Duodenal mucosa (tissue), 2 donors: ENCODE measurements around the gene PRDM7.
A peak's percentile ranks its signal among the peaks of the same experiment; 100 is the strongest.
"Not testable (repeated sequence)": the region's sequence is repeated elsewhere in the genome, so short reads cannot be mapped to it uniquely, and the experiment has no call there.

Experiments
- H3K27ac ChIP-seq: one replicate; pipeline ENCODE4 v1.7.0; 2013; ENCODE audit warnings: low read depth, low read length
- H3K27me3 ChIP-seq, 2 donors: one replicate each; pipeline ENCODE4 v1.7.0; 2013; ENCODE audit warnings: low read length in 2 of 2, control low read depth in 1 of 2; ENCODE audit not compliant: insufficient read depth in 2 of 2, control insufficient read depth in 1 of 2
- H3K36me3 ChIP-seq, 2 donors: one replicate each; pipeline ENCODE4 v1.7.0; 2013; ENCODE audit warnings: low read length in 2 of 2, control low read depth in 1 of 2; ENCODE audit not compliant: insufficient read depth in 2 of 2, control insufficient read depth in 1 of 2
- H3K4me1 ChIP-seq, 2 donors: one replicate each; pipeline ENCODE4 v1.7.0; 2013; ENCODE audit warnings: low read length in 2 of 2, control low read depth in 1 of 2; ENCODE audit not compliant: insufficient read depth in 2 of 2, control insufficient read depth in 1 of 2
- H3K4me3 ChIP-seq, 2 donors: one replicate each; pipeline ENCODE4 v1.7.0; 2013; ENCODE audit warnings: low read length in 2 of 2, low read depth in 1 of 2
- H3K9ac ChIP-seq, 2 donors: one replicate each; pipeline ENCODE4 v1.7.0; 2013; ENCODE audit warnings: low read length in 2 of 2, low read depth in 1 of 2
- H3K9me3 ChIP-seq, 2 donors: one replicate each; pipeline ENCODE4 v1.7.0; 2013; ENCODE audit warnings: low read length in 2 of 2, control low read depth in 1 of 2; ENCODE audit not compliant: control insufficient read depth in 1 of 2

The PRDM7 gene

DNA sequence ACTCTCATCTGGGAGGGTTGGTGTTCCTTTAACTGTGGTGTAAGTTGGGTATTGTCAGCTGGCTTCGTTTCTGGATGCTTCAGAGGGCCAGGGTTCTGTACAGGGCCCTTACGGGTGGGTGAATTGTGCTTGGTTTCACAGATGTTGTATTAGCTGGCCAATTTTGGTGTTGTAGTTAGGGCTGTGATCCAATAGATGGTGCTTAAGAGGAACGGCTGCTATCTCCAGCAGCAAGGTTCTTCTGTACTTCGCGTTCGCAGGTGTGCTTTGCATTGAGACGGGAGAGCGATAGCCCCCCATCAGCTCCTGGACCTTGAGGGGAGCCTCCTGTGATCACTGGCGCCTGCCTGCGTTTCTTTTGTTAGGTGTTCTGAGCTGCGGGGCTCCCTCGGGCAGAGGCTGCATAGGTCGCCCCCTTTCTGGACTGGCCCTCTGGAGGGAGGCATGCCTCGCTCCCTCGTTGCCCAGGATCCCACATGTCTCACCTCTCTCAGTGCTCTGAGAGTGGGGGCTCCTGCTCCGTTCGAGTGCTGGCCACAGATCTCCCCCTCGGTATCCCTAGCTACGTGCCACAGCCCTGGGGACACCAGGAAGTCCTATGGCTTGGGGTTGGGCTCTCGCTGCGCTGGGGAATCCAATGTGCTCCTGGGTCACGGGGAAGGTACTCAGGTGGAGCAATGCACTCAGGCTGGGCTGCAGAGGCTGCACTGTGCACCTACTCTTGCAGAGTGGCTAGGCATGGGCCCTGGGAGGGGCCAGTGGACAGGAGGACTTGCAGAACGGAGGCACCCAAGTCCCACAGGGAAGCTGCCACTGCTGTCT lies 837 bp upstream of the PRDM7 start:
- Histone ChIP-seq H3K4me3 (peak overlapping the region; percentile 62 to 71), H3K9me3 (no peaks in the 10 kb centered on the region), H3K27me3 (no peaks in the 10 kb centered on the region), H3K4me1 (peaks cover 8 to 16% of the 10 kb centered on the region in 2 donors), H3K9ac (peak overlapping the region; percentile 45 to 64), H3K27ac (no peak overlapping the region), H3K36me3 (no peaks in the 10 kb centered on the region)

GRCh38 chr16:90072442-90073105 lies 4.6 kb downstream of the PRDM7 start:
- Histone ChIP-seq H3K4me1 (peaks cover under 1 to 7% of the 10 kb centered on the region in 2 donors), H3K4me3 (no peak overlapping the region), H3K36me3 (no peaks in the 10 kb centered on the region), H3K9me3 (no peaks in the 10 kb centered on the region), H3K27me3 (no peaks in the 10 kb centered on the region), H3K27ac (no peak overlapping the region), H3K9ac (no peak overlapping the region)

- H3K27ac ChIP-seq = no peak overlapping the region
These were observed 6.7 kb downstream of the PRDM7 start for GRCh38 chr16:90070440-90070839.

GRCh38 chr16:90061437-90061836 lies 15.7 kb downstream of the PRDM7 start:
- H3K36me3 ChIP-seq = no peaks in the 10 kb centered on the region
- H3K4me1 ChIP-seq = no peaks in the 10 kb centered on the region
- H3K27me3 ChIP-seq = no peaks in the 10 kb centered on the region
- no peak overlapping the region for H3K4me3 ChIP-seq
- H3K9me3 ChIP-seq = no peaks in the 10 kb centered on the region
- H3K9ac ChIP-seq = no peak overlapping the region
- H3K27ac ChIP-seq = no peak overlapping the region

More at GRCh38 chr16:90070440-90070839, 6.7 kb downstream of the PRDM7 start:
- Histone ChIP-seq H3K4me3 (no peak overlapping the region), H3K27me3 (no peaks in the 10 kb centered on the region), H3K9me3 (no peaks in the 10 kb centered on the region), H3K9ac (no peak overlapping the region), H3K36me3 (no peaks in the 10 kb centered on the region), H3K4me1 (no peaks in the 10 kb centered on the region)

DNA sequence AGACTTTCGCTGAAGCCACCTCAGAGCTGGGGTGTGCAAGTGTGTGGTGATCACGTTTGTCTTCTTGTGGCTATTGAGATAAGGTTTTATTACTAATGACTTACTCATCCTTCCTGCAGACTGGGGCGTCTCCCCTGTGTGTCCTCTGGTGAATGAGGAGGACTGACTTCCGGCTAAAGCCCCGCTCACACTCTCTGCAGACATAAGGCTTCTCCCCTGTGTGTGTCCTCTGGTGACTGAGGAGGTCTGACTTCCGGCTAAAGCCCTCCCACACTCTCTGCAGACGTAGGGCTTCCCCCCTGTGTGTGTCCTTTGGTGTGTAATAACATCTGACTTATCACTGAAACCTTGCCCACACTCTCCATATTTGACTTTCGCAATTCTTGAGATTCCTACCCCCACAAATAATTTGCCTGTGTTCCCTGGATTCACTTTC lies 19.4 kb downstream of the PRDM7 start:
- Histone ChIP-seq H3K27ac (no peak overlapping the region), H3K27me3 (no peaks in the 10 kb centered on the region), H3K9ac (no peak overlapping the region), H3K4me1 (no peaks in the 10 kb centered on the region), H3K9me3 (peaks cover 13 to 15% of the 10 kb centered on the region in 2 donors), H3K36me3 (no peaks in the 10 kb centered on the region), H3K4me3 (no peak overlapping the region)

- H3K9ac ChIP-seq, H3K4me3 ChIP-seq, H3K27me3 ChIP-seq, H3K4me1 ChIP-seq, H3K36me3 ChIP-seq, H3K27ac ChIP-seq: not testable (repeated sequence)
- H3K9me3 ChIP-seq = peaks cover 13 to 15% of the 10 kb centered on the region in 2 donors
These were observed 20.6 kb downstream of the PRDM7 start for GRCh38 chr16:90056521-90056920.

DNA sequence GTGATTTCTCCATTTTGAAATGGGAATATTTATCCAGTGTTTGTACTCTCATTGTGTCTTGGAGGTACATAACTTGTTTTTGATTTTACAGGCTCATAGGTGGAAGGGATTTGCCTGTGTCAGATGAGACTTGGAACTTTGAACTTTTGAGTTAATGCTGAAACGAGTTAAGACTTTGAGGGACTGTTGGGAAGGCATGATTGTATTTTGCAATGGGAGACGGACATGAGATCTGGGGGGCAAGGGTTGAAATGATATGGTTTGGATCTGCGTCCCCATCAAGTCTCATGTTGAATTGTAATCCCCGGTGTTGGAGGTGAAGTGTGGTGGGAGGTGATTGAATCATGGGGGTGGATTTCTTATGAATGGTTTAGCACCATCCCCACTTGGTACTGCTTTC lies 21.8 kb downstream of the PRDM7 start:
- H3K4me3 ChIP-seq = no peak overlapping the region
- no peaks in the 10 kb centered on the region for H3K27me3 ChIP-seq
- H3K4me1 ChIP-seq = no peaks in the 10 kb centered on the region
- H3K27ac ChIP-seq = no peak overlapping the region
- peaks cover 13 to 15% of the 10 kb centered on the region in 2 donors for H3K9me3 ChIP-seq
- H3K9ac ChIP-seq = no peak overlapping the region
- no peaks in the 10 kb centered on the region for H3K36me3 ChIP-seq

DNA sequence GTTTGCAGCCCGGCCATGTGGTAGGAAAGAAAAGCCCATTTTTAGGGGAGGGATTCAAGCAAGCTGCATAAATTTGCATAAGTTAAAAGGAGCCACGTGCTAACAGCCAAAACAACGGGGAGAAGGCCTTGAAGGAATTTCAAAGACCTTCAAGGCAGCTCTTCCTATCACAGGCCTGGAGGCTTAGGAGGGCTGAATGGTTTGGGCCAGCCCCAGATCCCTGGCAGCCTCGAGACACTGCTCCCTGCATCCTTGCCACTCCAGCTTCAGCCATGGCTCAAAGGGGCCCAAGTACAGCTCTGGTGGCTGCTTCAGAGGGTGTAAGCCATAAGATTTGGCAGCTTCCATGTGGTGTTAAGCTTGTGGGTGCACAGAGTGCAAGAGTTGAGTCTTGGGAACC lies 22.6 kb downstream of the PRDM7 start:
- no peaks in the 10 kb centered on the region for H3K4me1 ChIP-seq
- H3K36me3 ChIP-seq = no peaks in the 10 kb centered on the region

DNA sequence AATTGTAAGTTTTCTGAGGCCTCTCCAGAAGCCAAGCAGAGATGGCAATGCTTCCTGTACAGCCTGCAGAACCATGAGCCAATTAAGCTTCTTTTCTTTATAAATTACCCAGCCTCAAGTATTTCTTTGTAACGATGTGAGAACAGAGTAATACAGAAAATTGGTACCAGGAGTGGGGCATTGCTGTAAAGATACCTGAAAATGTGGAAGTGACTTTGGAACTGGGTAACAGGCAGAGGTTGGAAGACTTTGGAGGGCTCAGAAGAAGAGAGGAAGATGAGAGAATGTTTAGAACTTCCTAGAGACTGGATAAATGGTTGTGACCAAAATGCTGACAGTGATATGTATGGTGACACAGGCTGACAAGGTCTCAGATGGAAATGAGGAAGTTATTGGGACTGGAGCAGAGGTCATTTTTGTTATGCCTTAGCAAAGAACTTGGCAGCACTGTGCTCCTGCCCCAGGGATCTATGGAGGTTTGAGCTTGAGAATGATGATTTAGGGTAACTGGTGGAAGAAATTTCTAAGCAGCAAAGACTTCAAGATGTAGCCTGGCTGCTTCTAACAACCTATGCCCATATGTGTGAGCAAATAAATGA lies 23.1 kb downstream of the PRDM7 start:
- Histone ChIP-seq H3K4me1 (no peaks in the 10 kb centered on the region), H3K27me3 (no peaks in the 10 kb centered on the region), H3K36me3 (no peaks in the 10 kb centered on the region), H3K4me3 (no peak overlapping the region), H3K9ac (no peak overlapping the region), H3K27ac (no peak overlapping the region), H3K9me3 (peaks cover 13 to 15% of the 10 kb centered on the region in 2 donors)

More for the DNA sequence above, 22.6 kb downstream of the PRDM7 start:
- Histone ChIP-seq H3K9ac (no peak overlapping the region), H3K9me3 (peaks cover 13 to 15% of the 10 kb centered on the region in 2 donors), H3K27ac (no peak overlapping the region), H3K27me3 (no peaks in the 10 kb centered on the region), H3K4me3 (no peak overlapping the region)

DNA sequence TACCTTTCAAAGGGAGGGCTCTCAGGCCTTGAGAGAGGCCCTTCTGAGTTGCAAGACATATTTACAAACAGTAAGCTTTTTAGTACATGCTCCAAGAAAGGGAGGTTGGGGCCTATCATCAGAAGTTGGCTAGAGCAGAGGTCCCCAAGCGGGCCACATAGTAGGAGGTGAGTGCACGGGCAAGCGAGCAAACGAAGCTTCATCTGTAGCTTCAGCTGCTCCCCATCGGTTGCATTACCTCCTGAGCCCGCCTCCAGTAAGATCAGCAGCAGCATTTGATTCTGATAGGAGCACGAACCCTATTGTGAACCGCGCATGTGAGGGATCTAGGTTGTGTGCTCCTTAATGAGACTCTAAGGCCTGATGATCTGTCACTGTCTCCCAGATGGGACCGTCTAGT lies 26.2 kb downstream of the PRDM7 start:
- no peak overlapping the region for H3K4me3 ChIP-seq
- H3K27me3 ChIP-seq = no peaks in the 10 kb centered on the region
- peaks cover 13 to 15% of the 10 kb centered on the region in 2 donors for H3K9me3 ChIP-seq
- H3K27ac ChIP-seq = no peak overlapping the region
- H3K9ac ChIP-seq = no peak overlapping the region
- H3K36me3 ChIP-seq = no peaks in the 10 kb centered on the region
- peaks cover 7 to 11% of the 10 kb centered on the region in 2 donors for H3K4me1 ChIP-seq
